Heart left ventricle (tissue), 16 donors: Measurements from ENCODE around the gene BCL2. TPM values are rescaled to one million over a fixed set of nuclear protein-coding genes. Genes with fewer than 3 reads are reported as not detected.

Experiments
- ATAC-seq, 4 donors: fragments of 200-7000 bp; cut with Tn5 transposase; one replicate each; pipeline ENCODE4 v1.9.1; 2020 to 2022; ENCODE audit warnings: moderate library complexity in 4 of 4, mild to moderate bottlenecking in 3 of 4, moderate number of reproducible peaks in 1 of 4
- DNase-seq, 5 donors: peaks; one replicate each; pipeline ENCODE4 v3.0.0-alpha.2; 2020
- H3K27ac ChIP-seq, 12 donors: fragments of 200-600 bp; sonication (generic) in 4 of 12; one replicate each; pipeline versions ENCODE4 v1.5.0 to v1.8.0; 2016 to 2022; ENCODE audit warnings: mild to moderate bottlenecking in 2 of 12
- H3K27me3 ChIP-seq, 9 donors: fragments of 200-600 bp; sonication (generic) in 2 of 9; one replicate each; pipeline versions ENCODE4 v1.5.1 to v1.8.0; 2016 to 2022; ENCODE audit warnings: mild to moderate bottlenecking in 3 of 9
- H3K36me3 ChIP-seq, 9 donors: fragments of 200-600 bp; sonication (generic) in 2 of 9; one replicate each; pipeline versions ENCODE4 v1.5.0 to v1.8.0; 2018 to 2022; ENCODE audit warnings: mild to moderate bottlenecking in 2 of 9
- H3K4me1 ChIP-seq, 12 donors: fragments of 200-600 bp; sonication (generic) in 4 of 12; one replicate each; pipeline versions ENCODE4 v1.5.0 to v1.8.0; 2016 to 2022; ENCODE audit warnings: mild to moderate bottlenecking in 3 of 12
- H3K4me3 ChIP-seq, 12 donors: fragments of 200-600 bp; sonication (generic) in 4 of 12; one replicate each; pipeline versions ENCODE4 v1.5.0 to v1.8.0; 2017 to 2022; ENCODE audit warnings: mild to moderate bottlenecking in 9 of 12, moderate library complexity in 4 of 12
- H3K9me3 ChIP-seq, 12 donors: fragments of 200-600 bp; sonication (generic) in 4 of 12; one replicate each; pipeline versions ENCODE4 v1.5.0 to v1.8.0; 2016 to 2022; ENCODE audit warnings: mild to moderate bottlenecking in 1 of 12
- POLR2A ChIP-seq, 2 donors: fragments of 450-650 bp; IDR thresholded peaks; one replicate each; pipeline ENCODE4 v1.6.1; 2017; ENCODE audit warnings: antibody characterized with exemption in 2 of 2, mild to moderate bottlenecking in 2 of 2, moderate library complexity in 2 of 2
- WGBS, 4 donors: extraction: QIAGEN DNeasy Blood & Tissue Kit in 2 of 4; methylation state at CpG; one replicate each; pipeline versions ENCODE4 v1.1.5 to v1.1.7; 2013 to 2018; 5-methylcytosine and 5-hydroxymethylcytosine counted together
- intact Hi-C, 10 donors: fragments of 100-400 bp; cut with DNase I; formaldehyde crosslinking; loops; one replicate each; pipeline versions ENCODE4 v1.11.1 to v1.14.2; 2022
- polyA plus RNA-seq, 2 donors: library from polyadenylated mRNA; stranded (reverse); fragments of 200-250 nt; gene quantifications; one replicate each; pipeline ENCODE4 v1.2.3, GENCODE V29; 2013
- total RNA-seq, 9 donors: library from RNA; depleted of rRNA in 2 of 9; stranded (reverse); fragments of >200 nt in 2 of 9; fragmentation: NEBNext Ultra II Directional in 3 of 9; extraction: Animal tissue kit (Norgen Biotek cat#: 25700) in 3 of 9; gene quantifications; one replicate each; pipeline versions ENCODE4 v1.1.0 to v1.2.4, GENCODE V29; 2016 to 2023
- TF ChIP-seq, protein P1 (sequence below), 12 donors: fragments of 200-600 bp; sonication (generic) in 4 of 12; IDR thresholded peaks; one replicate each; pipeline versions ENCODE4 v1.5.0 to v1.8.0; 2018 to 2022; ENCODE audit warnings: antibody characterized with exemption in 12 of 12, mild to moderate bottlenecking in 5 of 12
- donor health status: ischemic (EF 13 %, LVEDD 7.1; RV severe dilation, severe dysfunction).
- donor health status: healthy with polysubstance abuse.
- donor health status: DM: no; HTN: yes; CAD: no.
- donor health status: DM: no; HTN: no; CAD: no.
- donor health status: ischemic (EF 25% LVEDD 6.9; RV normal size, moderate dysfunction).
- donor health status: ischemic (EF 25% LVEDD 5.7; RV mildly dilated, moderate dysfunction).
- donor health status: healthy.
- donor health status: DM: yes; HTN: yes; CAD: no.
- donor health status: ischemic (EF 35%, LVEDD 5.7; RV mildly dilated, moderate dysfunction).
- donor health status: nonischemic (EF 11% LVEDD 7.7; RV severe dilation, severe dysfunction).
- donor health status: DM: yes; HTN: yes; CAD: no.
- donor health status: PGD.
- donor health status: ischemic (EF 29% LVEDD 5.4; RV normal size, mild dysfunction).
- donor health status: nonischemic (EF 23%, LVEDD 6.1; RV moderate dilation, normal function).

BCL2 gene
- total and polyA plus RNA-seq, 11 donors: 2.9 to 24.2 (median 8.9) TPM

DNA sequence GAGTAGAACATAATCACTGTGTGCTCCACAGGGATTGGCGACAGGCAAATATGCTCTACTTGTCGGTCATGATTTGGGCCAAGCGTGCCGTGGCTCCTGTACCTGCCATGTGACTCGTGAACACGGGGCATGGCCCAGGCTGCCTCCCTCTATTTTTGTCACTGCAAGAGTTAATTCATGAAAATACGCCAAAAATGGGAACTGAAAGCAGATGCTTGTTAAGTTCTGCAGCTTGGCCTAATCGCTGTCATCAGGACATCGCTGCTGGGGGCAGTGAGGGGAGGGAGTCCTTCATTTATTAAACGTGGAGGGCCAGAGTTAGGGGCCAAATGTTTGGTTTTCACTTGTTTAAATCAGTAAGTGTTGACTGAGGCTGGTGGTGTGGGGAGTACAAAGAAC lies 177.8 kb downstream of the BCL2 start:
- Histone ChIP-seq H3K4me1 (peaks cover 0 to 63% (median 28%) of the 10 kb centered on the region in 12 donors), H3K27ac (no peak overlapping the region), H3K9me3 (no peaks in the 10 kb centered on the region), H3K4me3 (no peak overlapping the region), H3K36me3 (no peaks in the 10 kb centered on the region), H3K27me3 (no peaks in the 10 kb centered on the region)
- DNase-seq: peak in 1 of 5 donors; percentile 24
- 71 to 87% (median 78%) methylated on average over 10 of the region's 10 CpGs for WGBS, 4 donors
- no peak for ATAC-seq
- intact Hi-C loops: no loop called here
- TF ChIP-seq, protein P1, sequence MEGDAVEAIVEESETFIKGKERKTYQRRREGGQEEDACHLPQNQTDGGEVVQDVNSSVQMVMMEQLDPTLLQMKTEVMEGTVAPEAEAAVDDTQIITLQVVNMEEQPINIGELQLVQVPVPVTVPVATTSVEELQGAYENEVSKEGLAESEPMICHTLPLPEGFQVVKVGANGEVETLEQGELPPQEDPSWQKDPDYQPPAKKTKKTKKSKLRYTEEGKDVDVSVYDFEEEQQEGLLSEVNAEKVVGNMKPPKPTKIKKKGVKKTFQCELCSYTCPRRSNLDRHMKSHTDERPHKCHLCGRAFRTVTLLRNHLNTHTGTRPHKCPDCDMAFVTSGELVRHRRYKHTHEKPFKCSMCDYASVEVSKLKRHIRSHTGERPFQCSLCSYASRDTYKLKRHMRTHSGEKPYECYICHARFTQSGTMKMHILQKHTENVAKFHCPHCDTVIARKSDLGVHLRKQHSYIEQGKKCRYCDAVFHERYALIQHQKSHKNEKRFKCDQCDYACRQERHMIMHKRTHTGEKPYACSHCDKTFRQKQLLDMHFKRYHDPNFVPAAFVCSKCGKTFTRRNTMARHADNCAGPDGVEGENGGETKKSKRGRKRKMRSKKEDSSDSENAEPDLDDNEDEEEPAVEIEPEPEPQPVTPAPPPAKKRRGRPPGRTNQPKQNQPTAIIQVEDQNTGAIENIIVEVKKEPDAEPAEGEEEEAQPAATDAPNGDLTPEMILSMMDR (IDR thresholded peaks at IDR 0.05): no peak
- no peak for TF ChIP-seq POLR2A (IDR thresholded peaks at IDR 0.05)

DNA sequence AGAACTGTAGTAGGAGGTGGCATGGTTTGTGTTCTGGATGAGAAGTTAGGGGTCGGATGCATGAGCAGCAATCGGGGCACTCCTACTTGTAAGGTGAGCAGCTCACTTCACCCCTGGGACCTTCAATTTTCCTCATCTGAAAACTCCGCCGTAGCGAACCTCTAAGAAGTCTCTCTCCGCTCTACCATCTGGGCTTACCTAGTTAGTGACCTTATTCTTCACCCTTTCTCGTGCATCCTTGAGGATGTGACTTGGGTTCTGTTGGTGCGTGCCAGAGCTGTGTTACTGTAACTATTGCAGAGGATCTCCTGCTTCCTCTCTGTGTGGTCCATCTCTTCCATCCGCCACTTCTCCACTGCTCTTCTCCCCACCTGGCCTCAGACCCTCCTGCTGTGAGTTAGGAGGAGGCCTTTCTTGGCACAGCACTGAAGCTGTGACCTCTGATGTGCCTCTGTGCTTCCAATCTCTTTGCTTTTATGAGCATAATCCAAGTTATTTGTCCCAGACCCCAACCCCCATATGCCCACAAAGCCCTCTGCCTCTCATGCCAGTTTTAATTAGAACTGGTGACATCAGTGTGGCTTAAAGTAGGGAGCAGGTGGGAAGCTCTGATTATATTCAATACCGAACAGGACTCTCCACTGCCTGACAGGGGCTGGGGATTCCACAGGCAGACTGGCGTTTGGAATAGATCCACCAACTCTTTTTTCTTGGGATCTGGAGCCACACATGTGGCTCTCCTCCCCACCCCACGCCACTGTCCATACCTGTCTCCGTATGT lies 178.4 kb downstream of the BCL2 start:
- H3K9me3 ChIP-seq: no peaks in the 10 kb centered on the region
- H3K27me3 ChIP-seq: no peaks in the 10 kb centered on the region
- intact Hi-C loops: no loop called here
- 93 to 96% (median 94%) methylated on average over 13 of the region's 13 CpGs for WGBS, 4 donors
- no peak overlapping the region for H3K4me3 ChIP-seq
- peaks cover 0 to 59% (median 28%) of the 10 kb centered on the region in 12 donors for H3K4me1 ChIP-seq
- TF ChIP-seq, protein P1 (IDR thresholded peaks at IDR 0.05): no peak
- TF ChIP-seq POLR2A (IDR thresholded peaks at IDR 0.05): no peak
- no peaks in the 10 kb centered on the region for H3K36me3 ChIP-seq
- DNase-seq: no peak
- H3K27ac ChIP-seq: no peak overlapping the region
- no peak for ATAC-seq

DNA sequence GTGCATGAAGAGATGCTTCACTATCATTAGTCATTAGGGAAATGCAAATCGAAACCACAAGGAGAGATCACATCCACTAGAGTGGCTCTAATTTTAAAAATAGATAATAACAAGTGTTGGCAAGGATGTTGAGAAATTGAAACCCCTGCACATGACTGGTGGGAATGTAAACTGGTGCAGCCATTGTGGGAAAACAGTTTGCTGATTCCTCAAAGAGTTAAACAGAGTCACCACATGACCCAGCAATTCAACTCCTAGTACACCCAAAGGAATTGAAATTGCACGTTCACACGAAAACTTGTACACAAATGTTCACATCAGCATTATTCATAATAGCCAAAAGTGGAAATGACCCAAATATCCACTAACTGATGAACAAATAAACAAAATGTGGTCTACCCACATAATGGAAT lies 179.5 kb downstream of the BCL2 start:
- Histone ChIP-seq H3K36me3 (no peaks in the 10 kb centered on the region), H3K4me3 (no peak overlapping the region), H3K27me3 (no peaks in the 10 kb centered on the region), H3K27ac (no peak overlapping the region), H3K9me3 (no peaks in the 10 kb centered on the region), H3K4me1 (peaks cover 0 to 58% (median 28%) of the 10 kb centered on the region in 12 donors)
- TF ChIP-seq POLR2A (IDR thresholded peaks at IDR 0.05): no peak
- TF ChIP-seq, protein P1 (IDR thresholded peaks at IDR 0.05): no peak
- ATAC-seq (no peak), DNase-seq (no peak)
- intact Hi-C loops: no loop called here
- WGBS, 4 donors: 75 to 79% (median 77%) methylated on average over 3 of the region's 3 CpGs

DNA sequence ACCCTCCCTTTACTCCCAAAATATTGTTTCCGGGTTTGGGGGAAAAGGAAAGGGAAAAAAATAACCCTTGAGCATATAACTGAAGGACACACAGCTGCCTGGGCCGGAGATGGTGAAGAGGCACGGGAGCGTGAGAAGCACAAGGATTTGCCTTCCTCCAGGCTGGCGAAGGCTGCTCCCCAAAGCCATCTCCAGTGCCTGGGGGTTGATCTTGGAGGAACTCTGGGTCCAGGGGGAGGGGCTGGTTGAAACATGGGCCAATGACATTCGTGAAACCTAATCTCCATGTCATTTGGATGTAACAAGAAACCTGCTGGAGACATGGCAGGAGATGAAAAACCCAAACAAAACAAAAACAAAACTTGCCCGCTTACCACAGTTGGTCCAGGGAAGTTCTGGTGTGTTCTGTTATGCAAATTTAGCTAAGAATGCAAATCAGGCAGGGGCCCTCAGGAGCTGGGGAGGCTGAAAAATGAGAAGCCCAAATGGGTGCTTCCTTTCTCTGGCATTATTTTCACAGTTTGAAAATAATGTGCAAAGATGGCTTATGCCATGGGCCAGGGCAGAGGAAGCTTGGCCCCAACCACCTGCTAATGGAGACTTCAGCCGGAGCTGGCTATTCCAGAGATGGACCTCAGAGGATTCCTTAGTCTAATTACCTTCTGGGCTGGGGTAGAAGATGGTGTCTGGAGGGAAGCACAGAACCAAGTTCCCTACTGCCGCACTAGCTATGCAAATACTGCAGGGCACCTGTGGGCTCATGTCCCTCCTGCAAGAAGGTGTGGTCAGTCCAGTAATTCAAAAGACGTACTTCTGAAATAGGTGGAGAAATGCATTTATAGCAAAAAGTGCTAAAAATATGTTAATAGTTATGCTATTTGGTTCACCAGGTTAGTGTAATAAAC lies 180.9 kb downstream of the BCL2 start:
- 54 to 56% (median 55%) methylated on average over 10 of the region's 10 CpGs for WGBS, 4 donors
- peak overlapping the region in 7 of 12 donors; percentile 19 to 69 (median 49) for H3K27ac ChIP-seq
- no peaks in the 10 kb centered on the region for H3K36me3 ChIP-seq
- peaks cover 0 to 58% (median 28%) of the 10 kb centered on the region in 12 donors for H3K4me1 ChIP-seq
- H3K27me3 ChIP-seq: no peaks in the 10 kb centered on the region
- peak overlapping the region in 9 of 12 donors; percentile 20 to 45 (median 34) for H3K4me3 ChIP-seq
- TF ChIP-seq, protein P1 (IDR thresholded peaks at IDR 0.05): no peak
- no peak for TF ChIP-seq POLR2A (IDR thresholded peaks at IDR 0.05)
- ATAC-seq (peak in 3 of 4 donors; percentile 31 to 59 (median 45)), DNase-seq (peak in 1 of 5 donors; percentile 51)
- intact Hi-C loops: loop anchor here in 5 of 10 donors (10.0 kb wide), 4 partner anchors 114 to 296 kb away; partner anchors contain the start of gene VPS4B (in 1 of the 5)
- no peaks in the 10 kb centered on the region for H3K9me3 ChIP-seq
